Mammary epithelial cell (primary cell): ENCODE measurements around the gene PDHX.

ENCODE experiments used
- EZH2 ChIP-seq: IDR thresholded peaks from 2 replicates; pipeline ENCODE4 v1.6.1; 2012; ENCODE audit warnings: low read length, inconsistent platforms, borderline replicate concordance
- TF ChIP-seq, protein P1 (sequence below), 2 donors: IDR thresholded peaks in 1 of 2; conservative IDR thresholded peaks in 1 of 2; 2 replicates each; pipeline ENCODE4 v1.5.1; 2011 to 2012; ENCODE audit warnings: inconsistent platforms in 2 of 2, low read length in 2 of 2, mild to moderate bottlenecking in 2 of 2, control low read depth in 1 of 2, low read depth in 1 of 2; ENCODE audit not compliant: insufficient read depth in 1 of 2; ENCODE audit errors: extremely low read depth in 1 of 2

DNA sequence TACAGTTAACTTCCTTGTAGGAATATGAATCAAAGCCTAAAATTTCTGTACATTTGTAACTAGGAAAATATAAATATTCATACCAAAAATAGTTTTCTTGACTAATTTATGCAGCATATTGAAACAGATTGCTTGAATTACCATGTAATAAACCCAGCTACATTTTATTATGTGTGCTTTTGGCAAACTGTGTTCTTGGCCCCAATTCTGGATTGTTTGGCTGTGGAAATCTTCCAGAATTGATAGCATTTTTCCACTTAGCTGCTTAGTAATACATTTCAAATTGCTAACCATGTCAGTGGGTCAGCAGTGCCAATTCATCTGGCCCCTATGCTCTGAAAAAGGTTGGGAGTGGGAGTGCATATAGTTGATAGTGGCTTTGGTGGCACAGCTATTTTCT is 32.3 kb downstream of the PDHX start:
- TF ChIP-seq, protein P1, sequence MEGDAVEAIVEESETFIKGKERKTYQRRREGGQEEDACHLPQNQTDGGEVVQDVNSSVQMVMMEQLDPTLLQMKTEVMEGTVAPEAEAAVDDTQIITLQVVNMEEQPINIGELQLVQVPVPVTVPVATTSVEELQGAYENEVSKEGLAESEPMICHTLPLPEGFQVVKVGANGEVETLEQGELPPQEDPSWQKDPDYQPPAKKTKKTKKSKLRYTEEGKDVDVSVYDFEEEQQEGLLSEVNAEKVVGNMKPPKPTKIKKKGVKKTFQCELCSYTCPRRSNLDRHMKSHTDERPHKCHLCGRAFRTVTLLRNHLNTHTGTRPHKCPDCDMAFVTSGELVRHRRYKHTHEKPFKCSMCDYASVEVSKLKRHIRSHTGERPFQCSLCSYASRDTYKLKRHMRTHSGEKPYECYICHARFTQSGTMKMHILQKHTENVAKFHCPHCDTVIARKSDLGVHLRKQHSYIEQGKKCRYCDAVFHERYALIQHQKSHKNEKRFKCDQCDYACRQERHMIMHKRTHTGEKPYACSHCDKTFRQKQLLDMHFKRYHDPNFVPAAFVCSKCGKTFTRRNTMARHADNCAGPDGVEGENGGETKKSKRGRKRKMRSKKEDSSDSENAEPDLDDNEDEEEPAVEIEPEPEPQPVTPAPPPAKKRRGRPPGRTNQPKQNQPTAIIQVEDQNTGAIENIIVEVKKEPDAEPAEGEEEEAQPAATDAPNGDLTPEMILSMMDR (conservative IDR thresholded peaks at IDR 0.05 in 1 of 2, IDR thresholded peaks at IDR 0.05 in 1 of 2; ENCODE audit: extremely low read depth in 1 of 2, insufficient read depth in 1 of 2, low read depth in 1 of 2, low read length in 2 of 2) = no peak
- no peak for TF ChIP-seq EZH2
